ENCODE results near the gene IL1RL1. TPM values are rescaled to one million over a fixed set of nuclear protein-coding genes. Genes with fewer than 3 reads are reported as not detected.
A peak's percentile ranks its signal among the peaks of the same experiment; 100 is the strongest.

The IL1RL1 gene
- total RNA-seq, 2 experiments from 2014 or later, result not detected

DNA sequence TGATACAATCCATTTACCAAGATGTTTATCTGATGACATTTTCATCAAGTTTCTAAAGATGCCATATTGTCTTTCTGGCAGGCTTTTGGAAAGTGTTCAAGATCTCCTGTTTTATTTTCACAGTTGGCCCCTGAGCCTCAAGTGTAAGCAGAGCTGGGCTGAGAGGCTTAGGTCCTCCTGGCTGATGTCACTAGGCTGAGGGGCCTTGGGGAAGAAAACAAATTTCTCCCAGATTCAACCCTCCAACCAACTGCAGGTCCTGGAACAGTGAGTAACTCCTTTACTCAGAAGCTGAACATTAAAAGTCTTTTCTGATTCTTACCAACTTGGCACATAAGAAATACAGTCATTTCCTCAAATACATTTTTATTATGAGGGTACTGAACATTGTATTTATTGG is 14.9 kb upstream of the IL1RL1 start:
- Histone ChIP-seq H3K9me3 (ENCODE audit: low read length) (no peaks in the 10 kb centered on the region), H3K36me3 (ENCODE audit: insufficient read depth, low read length) (no peaks in the 10 kb centered on the region), H3K4me2 (ENCODE audit: low read length) (no peak overlapping the region), H2AFZ (ENCODE audit: low read length) (no peak overlapping the region), H3K4me3 (ENCODE audit: low read depth, low read length, poor library complexity, severe bottlenecking) (no peak overlapping the region), H4K20me1 (ENCODE audit: insufficient read depth, low read length) (no peaks in the 10 kb centered on the region), H3K27ac (ENCODE audit: low read depth, low read length, poor library complexity, severe bottlenecking) (no peak overlapping the region), H3K4me1 (ENCODE audit: insufficient read depth, low read length, poor library complexity, severe bottlenecking) (no peaks in the 10 kb centered on the region), H3K9me2 (ENCODE audit: insufficient read depth, low read length) (no peaks in the 10 kb centered on the region), H3K79me2 (ENCODE audit: insufficient read depth, low read depth, low read length) (no peaks in the 10 kb centered on the region)
- no TSS peak for BruUV-seq (replicated peaks)
- ChIA-PET CTCF (ENCODE audit: unreplicated experiment) (no interaction called here), POLR2A (no interaction called here)
- intact Hi-C loops (cut with micrococcal nuclease; ENCODE audit: unreplicated experiment), result no loop called here
- DNase-seq (ENCODE audit: low spot score), result no peak
- no peak for TF ChIP-seq EZH2phosphoT487 (IDR thresholded peaks at IDR 0.05; ENCODE audit: borderline replicate concordance, low read depth, low read length)
- TF ChIP-seq, protein P1, sequence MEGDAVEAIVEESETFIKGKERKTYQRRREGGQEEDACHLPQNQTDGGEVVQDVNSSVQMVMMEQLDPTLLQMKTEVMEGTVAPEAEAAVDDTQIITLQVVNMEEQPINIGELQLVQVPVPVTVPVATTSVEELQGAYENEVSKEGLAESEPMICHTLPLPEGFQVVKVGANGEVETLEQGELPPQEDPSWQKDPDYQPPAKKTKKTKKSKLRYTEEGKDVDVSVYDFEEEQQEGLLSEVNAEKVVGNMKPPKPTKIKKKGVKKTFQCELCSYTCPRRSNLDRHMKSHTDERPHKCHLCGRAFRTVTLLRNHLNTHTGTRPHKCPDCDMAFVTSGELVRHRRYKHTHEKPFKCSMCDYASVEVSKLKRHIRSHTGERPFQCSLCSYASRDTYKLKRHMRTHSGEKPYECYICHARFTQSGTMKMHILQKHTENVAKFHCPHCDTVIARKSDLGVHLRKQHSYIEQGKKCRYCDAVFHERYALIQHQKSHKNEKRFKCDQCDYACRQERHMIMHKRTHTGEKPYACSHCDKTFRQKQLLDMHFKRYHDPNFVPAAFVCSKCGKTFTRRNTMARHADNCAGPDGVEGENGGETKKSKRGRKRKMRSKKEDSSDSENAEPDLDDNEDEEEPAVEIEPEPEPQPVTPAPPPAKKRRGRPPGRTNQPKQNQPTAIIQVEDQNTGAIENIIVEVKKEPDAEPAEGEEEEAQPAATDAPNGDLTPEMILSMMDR (conservative IDR thresholded peaks at IDR 0.05; ENCODE audit: low read length), result no peak

DNA sequence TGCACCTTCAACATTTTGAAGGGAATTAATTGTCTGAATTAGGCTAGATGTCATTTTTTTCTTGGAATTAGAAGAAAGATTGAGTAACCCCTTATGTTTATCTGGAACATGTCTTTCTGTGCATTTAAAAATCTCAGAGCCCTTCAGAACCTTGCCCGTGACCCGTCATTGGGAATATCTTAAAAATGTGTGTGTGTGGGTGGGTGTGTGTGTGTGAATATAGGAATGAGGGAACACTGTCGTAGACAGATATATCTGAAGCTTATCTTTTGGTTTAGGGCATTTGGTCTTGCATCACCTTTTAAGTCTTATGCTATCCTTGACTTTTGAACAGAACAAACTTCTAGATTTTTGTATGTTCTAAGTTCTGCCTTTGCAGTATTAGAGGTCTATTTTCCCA is 13.5 kb upstream of the IL1RL1 start:
- Histone ChIP-seq H3K4me3 (ENCODE audit: low read depth, low read length, poor library complexity, severe bottlenecking) (no peak overlapping the region), H2AFZ (ENCODE audit: low read length) (no peak overlapping the region), H3K36me3 (ENCODE audit: insufficient read depth, low read length) (no peaks in the 10 kb centered on the region), H4K20me1 (ENCODE audit: insufficient read depth, low read length) (no peaks in the 10 kb centered on the region), H3K9me2 (ENCODE audit: insufficient read depth, low read length) (no peaks in the 10 kb centered on the region), H3K4me2 (ENCODE audit: low read length) (no peak overlapping the region), H3K9me3 (ENCODE audit: low read length) (no peaks in the 10 kb centered on the region), H3K27ac (ENCODE audit: low read depth, low read length, poor library complexity, severe bottlenecking) (no peak overlapping the region), H3K4me1 (ENCODE audit: insufficient read depth, low read length, poor library complexity, severe bottlenecking) (no peaks in the 10 kb centered on the region), H3K79me2 (ENCODE audit: insufficient read depth, low read depth, low read length) (no peaks in the 10 kb centered on the region)
- ChIA-PET POLR2A (no interaction called here), CTCF (ENCODE audit: unreplicated experiment) (no interaction called here)
- no TSS peak for BruUV-seq (replicated peaks)
- intact Hi-C loops (cut with micrococcal nuclease; ENCODE audit: unreplicated experiment), result no loop called here
- DNase-seq (ENCODE audit: low spot score), result no peak
- TF ChIP-seq, protein P1 (conservative IDR thresholded peaks at IDR 0.05; ENCODE audit: low read length), result no peak
- TF ChIP-seq EZH2phosphoT487 (IDR thresholded peaks at IDR 0.05; ENCODE audit: borderline replicate concordance, low read depth, low read length), result no peak

DNA sequence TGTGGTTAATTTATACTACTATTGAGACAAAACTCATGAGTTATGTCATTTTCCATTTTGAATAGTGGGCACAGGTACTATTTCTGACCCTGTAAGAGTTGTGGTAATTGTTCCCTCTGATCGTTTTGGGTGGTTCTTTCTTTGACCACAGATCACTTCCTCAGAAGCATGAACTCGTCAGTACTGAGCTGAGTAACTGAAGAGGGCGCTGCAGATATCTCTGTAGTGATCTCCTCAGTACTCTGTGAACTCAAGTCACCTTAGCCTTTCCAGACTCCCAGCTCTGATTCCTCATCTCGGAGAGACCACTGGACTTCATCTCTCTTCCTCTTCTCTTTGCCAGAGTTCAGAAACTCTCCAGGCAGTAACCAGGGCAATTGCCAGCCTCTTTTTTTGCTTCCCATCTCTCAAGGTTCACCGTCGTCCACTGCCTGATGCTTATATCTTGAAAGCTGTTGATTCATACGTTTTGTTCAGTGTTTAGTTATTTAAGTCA is 9.4 kb upstream of the IL1RL1 start:
- peak; percentile 1 for DNase-seq (ENCODE audit: low spot score)
- Histone ChIP-seq H2AFZ (ENCODE audit: low read length) (no peak overlapping the region), H3K79me2 (ENCODE audit: insufficient read depth, low read depth, low read length) (no peaks in the 10 kb centered on the region), H3K36me3 (ENCODE audit: insufficient read depth, low read length) (no peaks in the 10 kb centered on the region), H3K4me3 (ENCODE audit: low read depth, low read length, poor library complexity, severe bottlenecking) (no peak overlapping the region), H3K9me2 (ENCODE audit: insufficient read depth, low read length) (no peaks in the 10 kb centered on the region), H3K4me2 (ENCODE audit: low read length) (no peak overlapping the region), H3K9me3 (ENCODE audit: low read length) (no peaks in the 10 kb centered on the region), H4K20me1 (ENCODE audit: insufficient read depth, low read length) (no peaks in the 10 kb centered on the region), H3K27ac (ENCODE audit: low read depth, low read length, poor library complexity, severe bottlenecking) (no peak overlapping the region), H3K4me1 (ENCODE audit: insufficient read depth, low read length, poor library complexity, severe bottlenecking) (no peaks in the 10 kb centered on the region)
- ChIA-PET POLR2A (interaction anchor here (0.6 kb wide), 1 partner anchor 268 kb away, joined by 5 read pairs; no protein-coding TSS in a partner anchor), CTCF (ENCODE audit: unreplicated experiment) (no interaction called here)
- TF ChIP-seq, protein P1 (conservative IDR thresholded peaks at IDR 0.05; ENCODE audit: low read length), result peak; percentile 41
- TF ChIP-seq EZH2phosphoT487 (IDR thresholded peaks at IDR 0.05; ENCODE audit: borderline replicate concordance, low read depth, low read length), result no peak
- BruUV-seq (replicated peaks), result no TSS peak
- intact Hi-C loops (cut with micrococcal nuclease; ENCODE audit: unreplicated experiment), result no loop called here
